Activated CD8-positive, alpha-beta T cell treated with anti-CD3 and anti-CD28 coated beads for 36 hours (primary cell): ENCODE measurements around the gene HELZ2. TPM values are rescaled to one million over a fixed set of nuclear protein-coding genes. Genes with fewer than 3 reads are reported as not detected.

Experiments used
- ATAC-seq: fragments of 200-7000 bp; cut with Tn5 transposase; one replicate; pipeline ENCODE4 v1.10.0; 2021; ENCODE audit warnings: mild to moderate bottlenecking, moderate library complexity
- CTCF ChIA-PET: fragments of 350-600 bp; sonication (Branson Sonifier 250); formaldehyde crosslinking; loops from one replicate; lab custom pipeline; 2021; ENCODE audit warnings: antibody characterized with exemption; lab: Charles Lee
- POLR2A ChIA-PET: fragments of 350-600 bp; sonication (Branson Sonifier 250); formaldehyde crosslinking; loops from one replicate; lab custom pipeline; 2021; ENCODE audit warnings: antibody characterized with exemption; lab: Charles Lee
- DNase-seq: peaks from one replicate; pipeline ENCODE4 v3.0.0-alpha.2; 2020
- H3K27ac Mint-ChIP-seq: one replicate; pipeline ENCODE4 v1.8.0; 2021; ENCODE audit warnings: mild to moderate bottlenecking, mixed read lengths
- H3K27me3 Mint-ChIP-seq: one replicate; pipeline ENCODE4 v1.8.0; 2021; ENCODE audit warnings: mixed read lengths
- H3K36me3 Mint-ChIP-seq: one replicate; pipeline ENCODE4 v1.8.0; 2021; ENCODE audit warnings: low read depth, mixed read lengths
- H3K4me1 Mint-ChIP-seq: one replicate; pipeline ENCODE4 v1.8.0; 2021; ENCODE audit warnings: low read depth, mixed read lengths
- H3K4me3 Mint-ChIP-seq: one replicate; pipeline ENCODE4 v1.8.0; 2021; ENCODE audit warnings: mild to moderate bottlenecking, moderate library complexity, mixed read lengths
- H3K9me3 Mint-ChIP-seq: one replicate; pipeline ENCODE4 v1.8.0; 2021; ENCODE audit warnings: mixed read lengths
- intact Hi-C: fragments of 100-400 bp; cut with micrococcal nuclease; formaldehyde crosslinking; loops from one replicate; pipeline ENCODE4 v1.10.0; 2022
- total RNA-seq, 2 experiments: library from RNA; stranded (reverse); gene quantifications; one replicate each; pipeline ENCODE4 v1.2.3, GENCODE V29; 2021
- TF ChIP-seq, protein P1 (sequence below): fragments of 200-600 bp; IDR thresholded peaks from one replicate; pipeline ENCODE4 v1.8.0; 2022; ENCODE audit warnings: antibody characterized with exemption, mild to moderate bottlenecking

HELZ2 gene
- total RNA-seq, 2 experiments from 2014 or later = 14.3 to 17.6 TPM

DNA sequence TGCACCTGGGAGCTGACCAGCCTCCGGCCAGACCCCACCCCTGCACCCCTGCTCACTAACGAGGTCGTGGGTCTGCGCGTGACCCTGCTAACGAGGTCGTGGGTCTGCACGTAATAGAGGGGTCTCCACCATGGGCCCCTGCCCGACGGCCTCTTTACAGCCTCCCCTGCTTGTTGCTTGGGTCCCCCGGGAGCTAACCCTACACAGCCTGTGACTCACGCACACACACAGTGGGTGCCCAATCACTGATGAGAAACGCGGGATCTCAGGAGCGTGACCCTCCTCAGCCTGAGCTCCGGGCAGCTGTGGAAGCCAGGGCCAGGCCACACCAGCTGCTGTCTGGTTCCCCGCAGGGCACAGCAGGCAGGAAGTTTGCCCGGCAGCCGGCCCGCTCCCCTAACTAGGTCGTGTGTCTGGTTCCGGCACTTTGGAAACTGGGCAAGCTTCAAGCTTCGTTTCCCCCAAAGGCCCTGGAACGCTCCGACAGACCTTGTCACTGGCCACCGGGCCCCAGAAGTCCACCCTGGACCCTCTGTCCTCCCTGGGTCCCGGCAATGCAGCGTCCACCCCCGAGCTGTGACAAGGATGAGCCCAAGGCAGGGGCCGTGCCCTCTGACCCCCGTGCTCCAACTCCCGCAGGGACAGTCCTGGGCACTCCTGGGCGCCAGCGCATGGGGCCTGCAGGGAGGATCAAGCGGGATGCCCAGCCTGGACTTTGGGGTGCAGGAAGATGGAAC lies 37.6 kb downstream of the HELZ2 start:
- ChIA-PET CTCF (interaction anchor here (1.3 to 3.5 kb wide), 8 partner anchors 7 to 444 kb away, joined by 4 to 20 read pairs (median 8); partner anchors contain the start of genes ARFRP1, HELZ2, PRPF6 and SAMD10), POLR2A (interaction anchor here (0.8 to 4.9 kb wide), 3 partner anchors 7 to 39 kb away, joined by 3 to 48 read pairs (median 6); no protein-coding TSS in a partner anchor)
- H3K36me3 Mint-ChIP-seq = no peaks in the 10 kb centered on the region
- no peaks in the 10 kb centered on the region for H3K27me3 Mint-ChIP-seq
- DNase-seq (no peak), ATAC-seq (no peak)
- intact Hi-C loops = no loop called here
- H3K9me3 Mint-ChIP-seq = no peaks in the 10 kb centered on the region
- TF ChIP-seq, protein P1, sequence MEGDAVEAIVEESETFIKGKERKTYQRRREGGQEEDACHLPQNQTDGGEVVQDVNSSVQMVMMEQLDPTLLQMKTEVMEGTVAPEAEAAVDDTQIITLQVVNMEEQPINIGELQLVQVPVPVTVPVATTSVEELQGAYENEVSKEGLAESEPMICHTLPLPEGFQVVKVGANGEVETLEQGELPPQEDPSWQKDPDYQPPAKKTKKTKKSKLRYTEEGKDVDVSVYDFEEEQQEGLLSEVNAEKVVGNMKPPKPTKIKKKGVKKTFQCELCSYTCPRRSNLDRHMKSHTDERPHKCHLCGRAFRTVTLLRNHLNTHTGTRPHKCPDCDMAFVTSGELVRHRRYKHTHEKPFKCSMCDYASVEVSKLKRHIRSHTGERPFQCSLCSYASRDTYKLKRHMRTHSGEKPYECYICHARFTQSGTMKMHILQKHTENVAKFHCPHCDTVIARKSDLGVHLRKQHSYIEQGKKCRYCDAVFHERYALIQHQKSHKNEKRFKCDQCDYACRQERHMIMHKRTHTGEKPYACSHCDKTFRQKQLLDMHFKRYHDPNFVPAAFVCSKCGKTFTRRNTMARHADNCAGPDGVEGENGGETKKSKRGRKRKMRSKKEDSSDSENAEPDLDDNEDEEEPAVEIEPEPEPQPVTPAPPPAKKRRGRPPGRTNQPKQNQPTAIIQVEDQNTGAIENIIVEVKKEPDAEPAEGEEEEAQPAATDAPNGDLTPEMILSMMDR = no peak
- H3K4me3 Mint-ChIP-seq = no peak overlapping the region
- no peak overlapping the region for H3K27ac Mint-ChIP-seq
- peaks cover 17% of the 10 kb centered on the region for H3K4me1 Mint-ChIP-seq

DNA sequence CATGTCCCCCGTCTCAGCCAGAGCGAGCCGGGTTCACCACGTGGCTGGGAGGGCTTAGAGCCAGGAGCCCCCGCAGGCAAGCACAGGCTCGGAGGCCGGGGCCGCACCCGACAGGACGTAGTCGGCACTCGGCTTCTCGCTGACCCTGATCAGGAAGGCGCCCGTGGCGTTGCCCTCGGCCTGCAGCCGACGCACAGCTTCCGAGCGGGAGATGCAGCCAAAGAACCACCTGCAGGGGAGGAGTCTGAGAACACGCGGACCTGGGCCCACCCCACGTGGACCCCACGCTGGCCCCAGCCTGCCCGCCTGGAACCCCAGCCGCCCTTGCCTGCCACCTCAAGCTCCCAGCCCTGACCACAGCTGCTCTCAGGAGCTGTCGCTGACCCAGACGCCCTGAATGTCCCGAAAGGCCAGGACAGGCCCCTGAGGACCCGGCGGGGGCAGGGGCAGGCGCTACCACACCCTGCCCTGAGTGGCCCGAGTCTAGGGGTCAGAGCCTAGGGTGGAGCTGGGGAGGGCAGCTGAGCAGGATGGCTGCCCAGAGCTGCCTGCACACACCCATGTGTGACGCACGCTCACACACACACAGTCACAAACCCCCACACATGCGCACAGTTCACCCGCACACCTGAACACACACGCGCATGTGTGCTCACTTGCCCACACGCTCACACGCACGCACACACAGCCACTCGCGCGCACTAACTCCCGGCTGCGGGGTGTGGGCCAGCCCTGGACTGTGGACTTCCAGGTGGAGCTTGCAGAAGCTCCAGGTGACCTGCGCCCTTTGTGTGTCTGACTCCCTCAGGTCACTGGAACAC lies 39.0 kb downstream of the HELZ2 start:
- CTCF ChIA-PET = no interaction called here
- DNase-seq (no peak), ATAC-seq (no peak)

DNA sequence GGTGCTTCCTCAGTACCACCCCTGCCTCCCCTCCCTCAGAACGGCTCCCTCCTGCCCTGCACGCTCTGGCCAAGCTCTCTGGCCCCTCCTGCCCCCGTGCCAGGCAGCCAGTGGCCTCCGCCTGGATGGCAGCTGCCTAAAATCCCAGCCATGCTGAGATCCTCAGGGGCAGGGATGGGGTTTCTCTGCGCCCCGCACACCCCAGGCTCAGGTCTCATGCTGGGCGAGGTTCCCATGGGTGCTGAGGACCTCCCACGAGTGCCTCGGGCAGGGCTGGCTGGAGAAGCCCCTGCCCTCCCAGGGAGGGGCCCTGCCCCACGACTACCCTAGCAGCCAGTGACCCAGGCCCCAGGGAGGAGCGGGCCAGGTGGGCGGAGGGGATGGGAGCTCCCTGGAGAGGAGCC lies 39.6 kb downstream of the HELZ2 start:
- DNase-seq = no peak
- Mint-ChIP-seq H3K27me3 (no peaks in the 10 kb centered on the region), H3K4me1 (peaks cover 17% of the 10 kb centered on the region), H3K9me3 (no peaks in the 10 kb centered on the region), H3K27ac (no peak overlapping the region), H3K36me3 (no peaks in the 10 kb centered on the region), H3K4me3 (no peak overlapping the region)
- ChIA-PET POLR2A (interaction anchor here (4.9 kb wide), 1 partner anchor 12 kb away, joined by 48 read pairs; no protein-coding TSS in a partner anchor), CTCF (no interaction called here)
- TF ChIP-seq, protein P1 = no peak
- no peak for ATAC-seq
- intact Hi-C loops = no loop called here

More for the DNA sequence above, 39.0 kb downstream of the HELZ2 start:
- TF ChIP-seq, protein P1 = no peak
- H3K4me1 Mint-ChIP-seq = peaks cover 17% of the 10 kb centered on the region
- POLR2A ChIA-PET = interaction anchor here (4.9 kb wide), 1 partner anchor 12 kb away, joined by 48 read pairs; no protein-coding TSS in a partner anchor
- no peak overlapping the region for H3K27ac Mint-ChIP-seq
- no peaks in the 10 kb centered on the region for H3K27me3 Mint-ChIP-seq
- H3K4me3 Mint-ChIP-seq = no peak overlapping the region
- no peaks in the 10 kb centered on the region for H3K9me3 Mint-ChIP-seq
- no peaks in the 10 kb centered on the region for H3K36me3 Mint-ChIP-seq
- intact Hi-C loops = no loop called here

DNA sequence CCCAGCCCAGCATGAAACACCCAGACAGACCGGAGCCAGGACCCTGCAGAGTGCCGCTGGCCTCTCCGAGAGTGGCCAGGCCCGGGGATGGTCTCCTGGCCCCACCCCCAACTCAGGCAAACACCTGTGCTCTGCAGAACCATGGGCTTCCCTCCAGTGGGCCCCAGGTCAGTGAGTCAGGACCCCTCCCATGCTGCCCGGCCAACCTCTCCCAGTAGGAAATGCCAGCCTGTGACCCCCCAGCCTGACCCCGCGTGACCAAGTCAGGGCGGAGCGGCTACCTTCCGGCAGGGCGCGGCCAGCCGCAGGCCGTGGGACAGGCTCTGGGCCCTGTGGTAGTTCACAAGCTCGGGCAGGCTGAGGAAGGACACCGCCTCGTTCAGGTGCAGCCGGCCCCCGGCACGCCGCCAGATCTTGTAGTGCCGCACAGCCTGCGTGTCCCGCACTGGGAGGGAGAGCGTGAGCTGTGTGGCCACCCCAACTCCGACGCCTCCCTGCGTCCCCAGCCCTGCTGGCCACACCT lies 40.1 kb downstream of the HELZ2 start:
- Mint-ChIP-seq H3K9me3 (no peaks in the 10 kb centered on the region), H3K36me3 (no peaks in the 10 kb centered on the region), H3K4me3 (no peak overlapping the region), H3K4me1 (peaks cover 17% of the 10 kb centered on the region), H3K27me3 (no peaks in the 10 kb centered on the region), H3K27ac (no peak overlapping the region)
- DNase-seq = no peak
- intact Hi-C loops = no loop called here
- ChIA-PET CTCF (no interaction called here), POLR2A (interaction anchor here (4.9 kb wide), 1 partner anchor 11 kb away, joined by 48 read pairs; no protein-coding TSS in a partner anchor)
- TF ChIP-seq, protein P1 = no peak
- no peak for ATAC-seq
